ENCODE results near the gene ZNF486.
"Not testable (repeated sequence)": the region's sequence is repeated elsewhere in the genome, so short reads cannot be mapped to it uniquely, and the experiment has no call there.

ZNF486 gene

DNA sequence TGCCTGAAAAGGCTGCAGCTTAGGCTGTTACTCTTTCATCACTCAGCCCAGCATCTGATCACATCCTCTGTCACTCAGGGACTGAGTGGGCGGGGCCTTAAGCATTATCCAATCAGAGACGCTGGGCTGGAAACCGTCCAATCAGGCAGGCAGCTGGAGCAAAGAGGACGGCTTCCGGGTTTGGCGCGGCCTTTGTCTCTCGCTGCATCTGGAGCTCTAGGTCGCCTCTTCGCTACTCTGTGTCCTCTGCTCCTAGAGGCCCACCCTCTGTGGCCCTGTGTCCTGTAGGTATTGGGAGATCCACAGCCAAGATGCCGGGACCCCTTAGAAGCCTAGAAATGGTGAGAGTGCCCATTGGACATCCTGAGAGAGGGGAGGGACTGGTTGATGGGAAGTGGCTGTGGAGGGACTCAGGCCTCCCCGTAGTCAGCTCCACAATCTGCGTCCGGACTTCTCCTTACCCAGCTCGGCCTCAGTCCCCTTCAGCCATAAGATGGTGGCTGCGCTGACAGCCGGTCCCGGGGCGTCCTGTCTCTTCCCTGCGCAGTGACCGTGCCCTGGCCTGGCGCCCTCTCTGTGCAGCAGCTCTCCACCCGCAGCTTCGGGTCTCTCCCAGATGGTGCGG, at the start of gene ZNF486:
ZNF486 (plus strand) TSS at position 195 of the 625 bp plus-strand sequence; CDS start at position 312, 117 bp downstream.
- peak; percentile 93 for DNase-seq (ENCODE audit: low spot score)

DNA sequence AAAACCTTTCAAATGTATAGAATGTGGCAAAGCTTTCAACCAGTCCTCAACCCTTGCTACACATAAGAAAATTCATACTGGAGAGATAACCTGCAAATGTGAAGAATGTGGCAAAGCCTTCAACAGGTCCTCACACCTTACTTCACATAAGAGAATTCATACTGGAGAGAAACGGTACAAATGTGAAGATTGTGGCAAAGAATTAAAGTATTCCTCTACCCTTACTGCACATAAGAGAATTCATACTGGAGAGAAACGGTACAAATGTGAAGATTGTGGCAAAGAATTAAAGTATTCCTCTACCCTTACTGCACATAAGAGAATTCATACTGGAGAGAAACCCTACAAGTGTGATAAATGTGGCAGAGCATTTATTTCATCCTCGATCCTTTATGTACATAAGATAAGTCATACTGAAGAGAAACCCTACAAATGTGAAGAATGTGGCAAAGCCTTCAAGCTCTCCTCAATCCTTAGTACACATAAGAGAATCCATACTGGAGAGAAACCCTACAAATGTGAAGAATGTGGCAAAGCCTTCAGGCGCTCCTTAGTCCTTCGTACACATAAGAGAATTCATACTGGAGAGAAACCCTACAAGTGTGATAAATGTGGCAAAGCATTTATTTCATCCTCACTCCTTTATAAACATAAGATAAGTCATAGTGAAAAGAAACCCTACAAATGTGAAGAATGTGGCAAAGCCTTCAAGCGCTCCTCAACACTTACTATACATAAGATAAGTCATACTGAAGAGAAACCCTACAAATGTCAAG, 48.8 kb upstream of the ZNF486 start:
- not testable (repeated sequence) for DNase-seq (ENCODE audit: low spot score)

GRCh38 chr19:20124879-20125278, 42.1 kb upstream of the ZNF486 start:
- DNase-seq (ENCODE audit: low spot score): no peak

- not testable (repeated sequence) for DNase-seq (ENCODE audit: low spot score)
Measured at GRCh38 chr19:20132933-20133332, 34.1 kb upstream of the ZNF486 start.

- not testable (repeated sequence) for DNase-seq (ENCODE audit: low spot score)
Measured at GRCh38 chr19:20137714-20138113, 29.3 kb upstream of the ZNF486 start.

GRCh38 chr19:20151617-20152145, 15.3 kb upstream of the ZNF486 start:
- DNase-seq (ENCODE audit: low spot score): no peak

DNA sequence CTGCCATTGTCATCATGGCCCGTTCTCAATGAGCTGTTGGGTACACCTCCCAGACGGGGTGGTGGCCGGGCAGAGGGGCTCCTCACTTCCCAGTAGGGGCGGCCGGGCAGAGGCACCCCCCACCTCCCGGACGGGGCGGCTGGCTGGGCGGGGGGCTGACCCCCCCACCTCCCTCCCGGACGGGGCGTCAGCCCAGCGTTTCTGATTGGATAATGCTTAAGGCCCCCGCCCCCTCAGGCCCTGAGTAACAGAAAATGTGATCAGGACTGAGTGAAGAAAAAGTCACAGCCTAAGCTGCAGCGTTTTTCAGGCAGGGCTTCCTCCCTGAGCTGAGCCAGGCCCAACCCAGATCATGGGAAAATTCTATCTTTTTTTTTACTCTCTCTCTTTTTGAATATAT, 14.5 kb upstream of the ZNF486 start:
- DNase-seq (ENCODE audit: low spot score): not testable (repeated sequence)

GRCh38 chr19:20153281-20153680, 13.7 kb upstream of the ZNF486 start:
- no peak for DNase-seq (ENCODE audit: low spot score)

GRCh38 chr19:20154636-20155035, 12.4 kb upstream of the ZNF486 start:
- no peak for DNase-seq (ENCODE audit: low spot score)

DNA sequence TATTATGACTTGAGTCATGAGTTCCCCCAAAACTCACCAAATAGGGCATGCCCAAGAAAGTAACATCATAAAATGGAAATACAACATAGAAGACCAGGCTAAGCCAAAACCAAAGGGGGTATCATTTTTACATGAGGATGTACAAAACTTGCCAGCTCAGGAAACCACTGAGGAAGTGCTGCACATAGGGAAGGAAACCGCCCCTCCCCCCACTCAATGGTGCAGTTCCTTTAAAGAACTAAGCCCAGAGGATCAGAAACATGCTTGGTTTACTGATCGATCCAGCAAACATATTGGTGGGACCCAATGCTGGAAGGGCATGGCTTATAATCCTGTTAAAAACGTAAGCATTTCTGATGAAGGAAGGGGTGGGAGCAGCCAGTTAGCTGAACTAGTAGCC, 4.2 kb upstream of the ZNF486 start:
- no peak for DNase-seq (ENCODE audit: low spot score)

GRCh38 chr19:20164456-20164855, 2.6 kb upstream of the ZNF486 start:
- DNase-seq (ENCODE audit: low spot score): no peak

DNA sequence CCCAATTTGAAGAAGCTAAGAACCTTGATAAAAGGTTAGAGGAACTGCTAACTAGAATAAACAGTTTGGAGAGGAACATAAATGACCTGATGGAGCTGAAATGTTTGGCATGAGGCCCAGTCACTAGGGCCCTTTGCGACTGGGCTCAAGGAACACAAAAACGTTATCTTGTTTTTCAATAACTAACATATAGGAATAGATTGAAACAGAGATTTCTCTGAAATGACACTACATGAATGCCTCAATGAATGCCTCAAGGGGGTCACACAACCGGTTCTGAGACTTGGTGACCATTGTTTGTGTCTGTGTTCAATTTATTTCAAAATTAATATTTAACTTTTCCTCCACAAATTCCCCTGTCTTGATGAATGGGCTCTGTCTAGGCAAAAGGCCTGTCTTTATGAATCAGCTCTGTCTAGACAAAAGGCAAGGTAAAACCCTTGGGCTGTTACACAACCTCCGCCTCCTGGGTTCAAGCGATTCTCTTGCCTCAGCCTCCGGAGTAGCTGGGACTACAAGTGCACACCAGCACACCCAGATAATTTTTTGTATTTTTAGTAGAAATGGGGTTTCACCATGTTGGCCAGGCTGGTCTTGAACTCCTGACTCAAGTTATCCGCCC, 932 bp upstream of the ZNF486 start:
- DNase-seq (ENCODE audit: low spot score): no peak

GRCh38 chr19:20167651-20168122, 673 bp downstream of the ZNF486 start:
- DNase-seq (ENCODE audit: low spot score): peak; percentile 55

GRCh38 chr19:20171285-20171684, 4.3 kb downstream of the ZNF486 start:
- no peak for DNase-seq (ENCODE audit: low spot score)

DNA sequence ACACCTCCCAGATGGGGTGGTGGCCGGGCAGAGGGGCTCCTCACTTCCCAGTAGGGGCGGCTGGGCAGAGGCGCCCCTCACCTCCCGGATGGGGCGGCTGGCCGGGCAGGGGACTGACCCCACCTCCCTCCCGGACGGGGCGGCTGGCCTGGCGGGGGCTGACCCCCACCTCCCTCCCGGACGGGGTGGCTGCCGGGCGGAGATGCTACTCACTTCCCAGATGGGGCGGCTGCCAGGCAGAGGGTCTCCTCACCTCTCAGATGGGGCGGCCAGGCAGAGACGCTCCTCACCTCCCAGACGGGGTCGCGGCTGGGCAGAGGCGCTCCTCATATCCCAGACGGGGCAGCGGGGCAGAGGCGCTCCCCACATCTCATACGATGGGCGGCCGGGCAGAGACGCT, 8.8 kb downstream of the ZNF486 start:
- DNase-seq (ENCODE audit: low spot score): not testable (repeated sequence)

DNA sequence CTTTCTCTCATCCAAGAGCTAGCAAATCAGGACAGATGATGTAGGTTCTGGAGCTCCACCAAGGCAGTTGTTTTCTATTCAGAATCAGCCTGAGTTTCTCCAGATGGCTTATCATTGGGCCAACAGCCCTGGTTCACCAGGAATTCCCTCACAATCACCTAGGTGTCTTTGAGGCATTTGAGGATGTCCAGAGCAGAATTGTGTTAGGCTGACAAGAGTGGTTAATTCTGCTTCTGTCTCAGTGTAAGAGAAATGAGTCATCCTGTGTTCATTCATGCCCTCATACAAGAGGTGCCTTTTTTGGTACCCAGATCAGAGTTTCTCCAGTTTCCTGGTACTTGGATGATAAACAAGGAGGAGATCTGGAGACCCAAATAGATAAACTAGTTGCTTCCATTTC, 12.9 kb downstream of the ZNF486 start:
- DNase-seq (ENCODE audit: low spot score): peak; percentile 21

GRCh38 chr19:20182222-20182785, 15.3 kb downstream of the ZNF486 start:
- DNase-seq (ENCODE audit: low spot score): no peak

GRCh38 chr19:20186174-20186573, 19.2 kb downstream of the ZNF486 start:
- no peak for DNase-seq (ENCODE audit: low spot score)

GRCh38 chr19:20197747-20198146, 30.7 kb downstream of the ZNF486 start:
- no peak for DNase-seq (ENCODE audit: low spot score)

- DNase-seq (ENCODE audit: low spot score): no peak
Measured at GRCh38 chr19:20209051-20209450, 42.0 kb downstream of the ZNF486 start.

- not testable (repeated sequence) for DNase-seq (ENCODE audit: low spot score)
Measured at GRCh38 chr19:20214366-20214765, 47.4 kb downstream of the ZNF486 start.

GRCh38 chr19:20221605-20222004, 54.6 kb downstream of the ZNF486 start:
- not testable (repeated sequence) for DNase-seq (ENCODE audit: low spot score)
